A673 (cell line): ENCODE results near the gene KCND3. TPM values are rescaled to one million over a fixed set of nuclear protein-coding genes. Genes with fewer than 3 reads are reported as not detected.

Experiments
- BruUV-seq: library from RNA; stranded (reverse); fragments of 400-500 nt; replicated peaks from 2 replicates; lab custom pipeline; 2021; lab: Mats Ljungman, UMichigan
- CTCF ChIA-PET: fragments of 300-600 bp; sonication (Branson Sonifier 250); formaldehyde crosslinking; loops from one replicate; lab custom pipeline; 2022; ENCODE audit warnings: antibody characterized with exemption; lab: Charles Lee
- POLR2A ChIA-PET: fragments of 300-600 bp; sonication (Branson Sonifier 250); formaldehyde crosslinking; loops from one replicate; lab custom pipeline; 2022; ENCODE audit warnings: antibody characterized with exemption; ENCODE audit not compliant: low non-redundant PET; lab: Charles Lee
- DNase-seq: peaks from one replicate; pipeline ENCODE4 v3.0.0-alpha.2; 2015; ENCODE audit warnings: low spot score
- H3K27ac ChIP-seq: fragments of 200-600 bp; sonication (generic); 2 replicates; pipeline ENCODE4 v1.5.1; 2016; ENCODE audit warnings: mixed run types, low read depth, mild to moderate bottlenecking, mixed read lengths, antibody characterized with exemption, low read length; ENCODE audit not compliant: poor library complexity, severe bottlenecking
- H3K27me3 ChIP-seq: fragments of 200-600 bp; sonication (generic); replicated peaks from 2 replicates; pipeline ENCODE4 v1.6.1; 2017; ENCODE audit warnings: mixed run types, low read depth, mild to moderate bottlenecking, mixed read lengths, antibody characterized with exemption, low read length; ENCODE audit not compliant: insufficient read depth, poor library complexity
- H3K36me3 ChIP-seq: fragments of 200-600 bp; sonication (generic); 2 replicates; pipeline ENCODE4 v1.6.1; 2016; ENCODE audit warnings: mixed run types, mild to moderate bottlenecking, mixed read lengths, antibody characterized with exemption, low read length; ENCODE audit not compliant: insufficient read depth, poor library complexity, severe bottlenecking
- H3K4me1 ChIP-seq: fragments of 200-600 bp; sonication (generic); 2 replicates; pipeline ENCODE4 v1.6.1; 2017; ENCODE audit warnings: mixed run types, mild to moderate bottlenecking, mixed read lengths, antibody characterized with exemption, low read length; ENCODE audit not compliant: insufficient read depth, poor library complexity, severe bottlenecking
- H3K4me3 ChIP-seq: fragments of 200-600 bp; sonication (generic); 2 replicates; pipeline ENCODE4 v1.5.1; 2016; ENCODE audit warnings: low read depth, mixed run types, mild to moderate bottlenecking, mixed read lengths, low read length; ENCODE audit not compliant: poor library complexity, severe bottlenecking
- H3K9me3 ChIP-seq: fragments of 200-600 bp; sonication (generic); 2 replicates; pipeline ENCODE4 v1.6.1; 2016; ENCODE audit warnings: mixed run types, low read depth, mild to moderate bottlenecking, mixed read lengths, antibody characterized with exemption, low read length; ENCODE audit not compliant: poor library complexity, severe bottlenecking
- CTCF ChIP-seq: fragments of 300-800, 200-600 bp; sonication (generic); conservative IDR thresholded peaks from 2 replicates; pipeline ENCODE4 v1.5.1; 2017; ENCODE audit warnings: low read depth, mild to moderate bottlenecking, antibody characterized with exemption, low read length, moderate library complexity, mixed read lengths
- EZH2 ChIP-seq: fragments of 200-600 bp; sonication (generic); IDR thresholded peaks from 2 replicates; pipeline ENCODE4 v1.6.1; 2017; ENCODE audit warnings: borderline replicate concordance, low read depth, mild to moderate bottlenecking, mixed read lengths, antibody characterized with exemption, low read length; ENCODE audit not compliant: poor library complexity, severe bottlenecking
- intact Hi-C: fragments of 100-400 bp; cut with micrococcal nuclease; formaldehyde crosslinking; loops from one replicate; pipeline ENCODE4 v1.10.0; 2022; ENCODE audit not compliant: unreplicated experiment
- total RNA-seq: library from RNA; stranded (reverse); gene quantifications from 2 replicates; pipeline ENCODE4 v1.2.3, GENCODE V29; 2021

Gene KCND3
- total RNA-seq, 1 experiment from 2014 or later = not detected

GRCh38 chr1:111894497-111894896 lies 95.0 kb downstream of the KCND3 start:
- TF ChIP-seq EZH2 = no peak
- no peak for TF ChIP-seq CTCF
- Histone ChIP-seq H3K4me1 (peaks cover 13% of the 10 kb centered on the region), H3K27me3 (peaks cover 5% of the 10 kb centered on the region), H3K9me3 (no peaks in the 10 kb centered on the region), H3K27ac (no peak overlapping the region), H3K4me3 (no peak overlapping the region), H3K36me3 (no peaks in the 10 kb centered on the region)
- no TSS peak for BruUV-seq
- CTCF ChIA-PET = no interaction called here
- POLR2A ChIA-PET = no interaction called here
- intact Hi-C loops = no loop called here
- no peak for DNase-seq

GRCh38 chr1:111891566-111891965 lies 97.9 kb downstream of the KCND3 start:
- no peaks in the 10 kb centered on the region for H3K9me3 ChIP-seq
- intact Hi-C loops = no loop called here
- no peak for TF ChIP-seq CTCF
- no peak for TF ChIP-seq EZH2
- no peak for DNase-seq
- H3K27ac ChIP-seq = no peak overlapping the region
- no peaks in the 10 kb centered on the region for H3K36me3 ChIP-seq
- peaks cover 14% of the 10 kb centered on the region for H3K27me3 ChIP-seq
- no TSS peak for BruUV-seq
- H3K4me1 ChIP-seq = peaks cover 13% of the 10 kb centered on the region
- no peak overlapping the region for H3K4me3 ChIP-seq
- POLR2A ChIA-PET = no interaction called here
- CTCF ChIA-PET = no interaction called here

GRCh38 chr1:111888740-111889376 lies 100.6 kb downstream of the KCND3 start:
- CTCF ChIA-PET = no interaction called here
- no peak for DNase-seq
- TF ChIP-seq EZH2 (no peak), CTCF (no peak)
- no TSS peak for BruUV-seq
- H3K4me1 ChIP-seq = no peaks in the 10 kb centered on the region
- H3K27me3 ChIP-seq = peaks cover 14% of the 10 kb centered on the region
- no peak overlapping the region for H3K4me3 ChIP-seq
- POLR2A ChIA-PET = no interaction called here
- no peak overlapping the region for H3K27ac ChIP-seq
- intact Hi-C loops = no loop called here
- no peaks in the 10 kb centered on the region for H3K9me3 ChIP-seq
- no peaks in the 10 kb centered on the region for H3K36me3 ChIP-seq
